HTERT RPE-1 (cell line): Measurements from ENCODE around the gene ZNF629.

Experiments
- in situ Hi-C: fragments of 300-500 bp; cut with MboI; formaldehyde crosslinking; loops from 4 replicates; pipeline ENCODE4 v1.14.3; 2020; ENCODE audit warnings: low sequenced_read_pairs

The ZNF629 gene

DNA sequence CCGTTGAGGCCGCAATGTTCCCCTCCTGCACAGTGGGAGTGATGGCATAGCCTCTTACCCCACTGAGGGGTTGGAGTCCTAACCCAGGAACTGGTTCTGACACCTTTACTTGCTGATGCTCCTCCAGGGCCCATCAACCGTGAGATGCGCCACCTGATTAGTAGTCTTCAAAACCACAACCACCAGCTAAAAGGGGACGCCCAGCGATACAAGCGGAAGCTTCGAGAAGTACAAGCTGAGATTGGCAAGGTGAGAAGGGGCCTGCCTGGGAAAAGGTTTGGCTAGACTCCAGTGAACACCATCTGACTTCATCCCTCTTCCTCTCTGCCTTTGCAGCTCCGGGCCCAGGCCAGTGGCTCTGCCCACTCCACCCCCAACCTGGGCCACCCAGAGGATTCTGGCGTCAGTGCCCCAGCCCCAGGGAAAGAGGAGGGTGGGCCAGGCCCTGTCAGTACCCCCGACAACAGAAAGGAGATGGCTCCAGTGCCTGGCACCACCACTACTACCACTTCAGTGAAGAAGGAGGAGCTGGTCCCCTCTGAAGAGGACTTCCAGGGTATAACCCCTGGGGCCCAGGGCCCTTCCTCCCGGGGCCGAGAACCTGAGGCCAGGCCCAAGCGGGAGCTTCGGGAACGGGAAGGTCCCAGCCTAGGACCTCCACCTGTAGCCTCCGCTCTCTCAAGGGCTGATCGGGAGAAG, 19.1 kb downstream of the ZNF629 start:
- in situ Hi-C loops: no loop called here

GRCh38 chr16:30766933-30767284, 20.1 kb downstream of the ZNF629 start:
- in situ Hi-C loops: no loop called here

DNA sequence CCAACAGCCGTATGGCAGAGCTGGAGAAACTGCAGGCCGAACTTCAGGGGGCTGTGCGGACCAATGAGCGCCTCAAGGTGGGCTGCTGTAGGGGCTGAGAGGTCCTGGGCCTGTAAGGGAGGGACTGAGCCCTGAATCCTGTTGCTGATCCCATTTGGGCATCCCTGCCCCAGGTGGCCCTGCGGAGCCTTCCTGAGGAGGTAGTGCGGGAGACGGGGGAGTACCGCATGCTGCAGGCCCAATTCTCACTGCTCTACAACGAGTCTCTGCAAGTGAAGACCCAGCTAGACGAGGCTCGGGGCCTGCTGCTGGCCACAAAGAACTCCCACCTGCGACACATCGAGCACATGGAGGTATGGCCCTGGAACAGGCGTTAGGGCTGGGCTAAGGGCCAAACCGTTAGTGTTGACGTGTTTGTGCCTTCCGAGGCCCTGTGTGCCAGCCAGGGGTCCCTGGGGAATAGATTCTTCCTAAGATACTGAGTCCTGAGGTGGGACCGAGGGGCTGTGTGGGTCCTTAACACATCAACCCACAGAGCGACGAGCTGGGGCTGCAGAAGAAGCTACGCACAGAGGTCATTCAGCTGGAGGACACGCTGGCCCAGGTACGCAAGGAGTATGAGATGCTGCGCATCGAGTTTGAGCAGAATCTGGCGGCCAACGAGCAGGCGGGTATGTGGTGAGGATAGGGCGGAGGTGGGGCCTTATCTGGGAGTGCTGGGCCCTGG, 20.6 kb downstream of the ZNF629 start:
- in situ Hi-C loops: no loop called here

- in situ Hi-C loops: no loop called here
These were observed 22.1 kb downstream of the ZNF629 start for GRCh38 chr16:30764816-30765465.

GRCh38 chr16:30764086-30764485, 22.9 kb downstream of the ZNF629 start:
- in situ Hi-C loops: no loop called here

GRCh38 chr16:30762991-30763725, 23.8 kb downstream of the ZNF629 start:
- in situ Hi-C loops: no loop called here

DNA sequence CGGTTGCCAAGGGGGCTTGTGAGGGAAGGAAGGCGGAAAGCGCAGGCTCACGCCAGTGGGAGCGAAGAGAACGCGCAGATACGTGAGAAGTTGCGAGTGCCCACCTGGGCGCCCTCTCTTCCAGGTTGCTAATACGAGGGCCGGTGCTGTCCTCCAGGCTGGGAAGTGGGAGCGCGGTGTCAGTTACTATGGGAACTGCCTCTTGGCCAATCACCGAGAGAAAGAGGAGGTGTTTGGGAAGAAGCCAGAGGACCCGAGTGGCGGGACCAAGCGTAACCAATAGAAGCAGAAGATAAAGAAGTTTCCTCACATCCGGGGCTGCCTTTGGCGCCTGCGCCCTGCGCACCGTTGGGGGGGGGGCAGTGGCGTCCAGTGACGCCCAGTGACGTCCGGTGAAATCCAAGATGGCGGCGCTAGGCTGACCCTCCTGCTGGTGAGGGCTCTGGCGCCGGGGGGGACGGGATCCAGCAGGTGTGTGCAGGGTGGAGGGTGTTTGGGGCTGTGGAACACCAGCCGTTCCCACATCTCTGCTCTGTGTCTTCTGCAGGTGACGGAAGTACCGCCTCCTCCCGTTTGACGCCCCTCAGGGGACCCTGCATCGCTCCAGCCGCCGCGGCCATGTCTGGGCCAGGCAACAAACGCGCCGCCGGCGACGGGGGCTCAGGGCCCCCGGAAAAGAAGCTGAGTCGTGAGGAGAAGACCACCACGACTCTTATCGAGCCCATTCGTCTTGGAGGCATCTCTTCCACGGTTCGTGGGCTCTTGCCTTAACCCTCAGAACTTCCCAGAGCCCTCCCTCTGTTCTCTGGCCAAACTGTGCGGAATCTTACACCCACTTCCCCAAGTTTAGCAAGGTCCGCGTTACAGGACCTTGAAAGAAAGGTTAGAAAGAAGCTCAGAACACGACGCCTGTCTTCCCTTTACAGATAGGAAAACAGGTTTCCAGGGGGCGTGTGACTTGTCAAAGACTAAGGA, 24.8 kb downstream of the ZNF629 start, which contains the start of the genes CFAP119 and RNF40:
Gene CFAP119 (minus strand): TSS at position 135 of the 975 bp plus-strand sequence. CDS start 314 bp downstream, outside the sequence.
Gene RNF40 (plus strand): TSS at position 395 of the 975 bp plus-strand sequence. CDS start 224 bp downstream, at position 619.
- in situ Hi-C loops: no loop called here

DNA sequence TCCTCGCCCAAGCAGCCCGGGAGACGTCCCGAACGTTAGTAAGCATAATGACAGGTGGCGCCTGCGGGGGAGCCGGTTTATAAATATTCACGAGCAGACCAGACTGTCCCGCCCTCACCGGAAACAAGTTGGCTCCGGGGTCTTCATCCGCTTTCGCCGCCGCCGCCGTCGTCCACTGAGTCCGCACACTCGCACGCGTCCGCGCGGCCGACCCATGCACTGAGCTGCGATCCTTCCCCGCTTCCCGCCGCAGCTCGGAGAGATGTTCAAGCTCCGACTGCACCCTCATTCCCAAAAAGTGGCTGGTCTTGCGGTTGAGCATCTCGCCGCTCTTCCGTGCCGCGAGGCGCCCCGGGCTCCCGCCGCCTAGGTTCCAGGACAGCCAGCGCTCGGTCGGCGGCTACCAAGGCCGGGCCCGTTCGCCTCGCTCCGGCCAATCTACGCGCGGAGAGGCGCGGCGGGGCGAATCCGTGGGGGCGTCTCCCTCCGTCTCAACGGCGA, 25.5 kb downstream of the ZNF629 start:
- in situ Hi-C loops: no loop called here

GRCh38 chr16:30760577-30761426, 26.2 kb downstream of the ZNF629 start:
- in situ Hi-C loops: no loop called here

DNA sequence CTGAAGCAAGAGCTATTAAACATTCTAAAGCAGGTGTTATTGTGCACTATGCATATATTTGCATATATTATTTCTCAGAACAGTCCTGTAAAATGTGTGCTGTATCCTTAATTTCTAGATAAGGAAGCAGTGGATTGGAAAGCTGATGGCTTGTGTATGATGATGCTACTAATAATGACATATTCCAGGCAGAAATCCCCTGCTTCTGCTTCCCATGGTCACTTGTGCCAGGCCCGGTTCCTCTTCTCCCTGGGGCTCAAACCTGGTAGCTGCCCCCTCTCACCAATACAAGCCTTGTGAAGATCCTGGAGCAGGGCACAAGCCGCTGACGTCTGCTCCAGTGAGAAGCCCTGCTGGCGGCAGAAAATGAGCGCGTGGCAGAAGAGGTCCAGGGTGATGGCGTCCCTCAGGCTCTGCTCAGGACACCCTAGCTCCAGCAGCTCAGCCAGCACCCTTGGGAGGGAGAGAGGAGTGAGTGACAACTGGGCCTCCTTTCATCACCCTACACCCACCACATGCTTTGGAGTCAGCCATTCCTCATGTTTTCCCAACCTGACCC, 26.9 kb downstream of the ZNF629 start:
- in situ Hi-C loops: no loop called here

GRCh38 chr16:30758988-30759491, 28.0 kb downstream of the ZNF629 start:
- in situ Hi-C loops: no loop called here

DNA sequence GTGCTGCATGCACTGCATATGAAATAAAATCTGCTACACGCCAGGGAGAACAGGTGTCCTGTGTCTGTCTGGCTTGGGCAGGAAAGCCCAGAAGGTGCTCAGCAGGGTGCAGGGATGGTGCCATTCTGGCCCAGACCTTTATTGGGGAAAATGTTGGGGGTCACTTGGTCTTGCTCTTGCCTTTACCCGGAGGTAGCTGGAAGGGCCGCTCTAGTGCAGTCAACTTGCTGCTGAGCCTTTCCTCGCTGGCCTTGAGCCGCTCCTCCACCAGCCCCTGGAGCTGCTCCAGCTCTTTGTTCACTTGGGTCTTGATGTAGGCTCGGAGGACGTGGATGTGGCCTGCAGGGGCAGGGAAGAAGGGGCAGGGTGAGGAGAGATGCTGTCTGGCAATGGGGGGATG, 29.7 kb downstream of the ZNF629 start:
- in situ Hi-C loops: no loop called here

GRCh38 chr16:30756781-30757100, 30.3 kb downstream of the ZNF629 start:
- in situ Hi-C loops: no loop called here

DNA sequence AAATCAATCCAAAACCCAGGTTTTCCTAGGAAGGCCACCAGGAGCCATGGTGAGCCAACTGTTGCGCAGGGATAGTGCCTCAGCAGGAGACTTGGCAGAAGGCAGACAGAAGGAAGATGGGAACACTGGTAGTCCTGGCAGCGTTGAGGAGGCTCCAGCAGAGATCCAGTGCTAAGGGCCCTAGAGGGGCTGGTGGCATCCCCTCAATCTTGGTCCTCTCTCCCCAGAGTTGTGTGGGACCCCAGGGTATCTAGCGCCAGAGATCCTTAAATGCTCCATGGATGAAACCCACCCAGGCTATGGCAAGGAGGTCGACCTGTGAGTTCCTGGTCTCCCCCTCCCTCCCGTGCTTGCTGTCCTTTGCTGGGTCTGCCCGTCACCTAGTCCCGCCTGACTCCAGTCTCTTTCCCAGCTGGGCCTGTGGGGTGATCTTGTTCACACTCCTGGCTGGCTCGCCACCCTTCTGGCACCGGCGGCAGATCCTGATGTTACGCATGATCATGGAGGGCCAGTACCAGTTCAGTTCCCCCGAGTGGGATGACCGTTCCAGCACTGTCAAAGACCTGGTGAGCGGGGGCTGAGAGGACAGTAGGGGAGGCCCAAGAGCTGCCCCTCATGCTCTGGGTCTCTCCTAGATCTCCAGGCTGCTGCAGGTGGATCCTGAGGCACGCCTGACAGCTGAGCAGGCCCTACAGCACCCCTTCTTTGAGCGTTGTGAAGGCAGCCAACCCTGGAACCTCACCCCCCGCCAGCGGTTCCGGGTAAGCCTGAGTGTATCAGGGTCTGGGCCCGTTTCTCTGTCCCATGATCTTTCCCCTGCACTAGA, 30.8 kb downstream of the ZNF629 start:
- in situ Hi-C loops: no loop called here

DNA sequence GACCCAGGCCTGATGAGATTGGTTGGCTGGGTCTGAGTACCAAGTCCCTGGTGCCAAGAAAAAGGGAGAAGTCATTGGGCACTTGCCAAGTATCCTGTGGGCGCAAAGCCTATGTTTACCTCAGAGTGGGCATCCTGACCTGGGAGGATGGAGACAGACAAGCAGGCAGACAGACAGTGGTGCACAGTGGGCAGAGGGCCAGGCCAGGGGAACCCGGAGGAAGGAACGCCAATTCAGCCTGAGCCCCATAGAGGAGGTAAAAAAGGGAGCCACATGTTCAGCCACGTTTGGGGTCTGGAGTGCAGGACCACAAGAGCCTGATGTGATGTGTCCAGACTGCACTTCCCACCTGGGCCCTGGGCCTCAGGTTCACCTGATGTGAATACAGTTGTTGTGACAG, 33.4 kb downstream of the ZNF629 start:
- in situ Hi-C loops: no loop called here

- in situ Hi-C loops: no loop called here
These were observed 36.0 kb downstream of the ZNF629 start for GRCh38 chr16:30750876-30751465.

GRCh38 chr16:30750201-30750600, 36.8 kb downstream of the ZNF629 start:
- in situ Hi-C loops: no loop called here
